ENCODE measurements around the gene PCNX3.

Gene PCNX3

GRCh38 chr11:65599216-65599954 lies 16.2 kb upstream of the PCNX3 start:
- H3K9me3 ChIP-seq (ENCODE audit: insufficient read depth, low read depth, low read length) = no peaks in the 10 kb centered on the region
- no peaks in the 10 kb centered on the region for H4K20me1 ChIP-seq (ENCODE audit: insufficient read depth, low read length, poor library complexity, severe bottlenecking)
- TF ChIP-seq CTCF (conservative IDR thresholded peaks at IDR 0.05; ENCODE audit: low read length) (no peak), EZH2phosphoT487 (IDR thresholded peaks at IDR 0.05; ENCODE audit: borderline replicate concordance) (no peak)
- H3K4me2 ChIP-seq (ENCODE audit: low read depth, low read length, poor library complexity, severe bottlenecking) = no peak overlapping the region
- H3K9ac ChIP-seq (ENCODE audit: low read depth, low read length, poor library complexity, severe bottlenecking) = no peak overlapping the region
- H3F3A ChIP-seq (ENCODE audit: low read depth) = no peaks in the 10 kb centered on the region
- H3K27me3 ChIP-seq (ENCODE audit: insufficient read depth, low read length, poor library complexity, severe bottlenecking) = no peaks in the 10 kb centered on the region
- no peaks in the 10 kb centered on the region for H3K9me2 ChIP-seq (replicated peaks; ENCODE audit: low read depth, low read length)
- H3K79me2 ChIP-seq (ENCODE audit: insufficient read depth, low read length) = no peaks in the 10 kb centered on the region
- peaks cover 20% of the 10 kb centered on the region; the same call in 1 of the 2 replicates for H3K36me3 ChIP-seq (ENCODE audit: insufficient read depth, low read length)
- H3K4me3 ChIP-seq (ENCODE audit: low read length, poor library complexity, severe bottlenecking) = no peak overlapping the region
- H3K4me1 ChIP-seq (ENCODE audit: insufficient read depth, low read length, poor library complexity, severe bottlenecking) = no peaks in the 10 kb centered on the region
- H2AFZ ChIP-seq (ENCODE audit: low read length) = no peak overlapping the region

- Histone ChIP-seq H3K36me3 (ENCODE audit: insufficient read depth, low read length) (peaks cover 24% of the 10 kb centered on the region; the same call in 1 of the 2 replicates), H3K4me1 (ENCODE audit: insufficient read depth, low read length, poor library complexity, severe bottlenecking) (no peaks in the 10 kb centered on the region)
Measured at GRCh38 chr11:65599955-65600246, 15.7 kb upstream of the PCNX3 start.

GRCh38 chr11:65604258-65604657 lies 11.3 kb upstream of the PCNX3 start:
- H3K9me2 ChIP-seq (replicated peaks; ENCODE audit: low read depth, low read length) = no peaks in the 10 kb centered on the region
- no peaks in the 10 kb centered on the region for H4K20me1 ChIP-seq (ENCODE audit: insufficient read depth, low read length, poor library complexity, severe bottlenecking)
- peaks cover 3% of the 10 kb centered on the region for H3K4me1 ChIP-seq (ENCODE audit: insufficient read depth, low read length, poor library complexity, severe bottlenecking)
- peaks cover 41% of the 10 kb centered on the region; the same call in 1 of the 2 replicates for H3K36me3 ChIP-seq (ENCODE audit: insufficient read depth, low read length)
- TF ChIP-seq EZH2phosphoT487 (IDR thresholded peaks at IDR 0.05; ENCODE audit: borderline replicate concordance) (no peak), CTCF (conservative IDR thresholded peaks at IDR 0.05; ENCODE audit: low read length) (no peak)
- H3K79me2 ChIP-seq (ENCODE audit: insufficient read depth, low read length) = peaks cover 14% of the 10 kb centered on the region; the same call in 1 of the 2 replicates
- H3K9ac ChIP-seq (ENCODE audit: low read depth, low read length, poor library complexity, severe bottlenecking) = no peak overlapping the region
- H3K9me3 ChIP-seq (ENCODE audit: insufficient read depth, low read depth, low read length) = no peaks in the 10 kb centered on the region
- no peaks in the 10 kb centered on the region for H3F3A ChIP-seq (ENCODE audit: low read depth)
- H2AFZ ChIP-seq (ENCODE audit: low read length) = no peak overlapping the region
- no peaks in the 10 kb centered on the region for H3K27me3 ChIP-seq (ENCODE audit: insufficient read depth, low read length, poor library complexity, severe bottlenecking)
- H3K4me2 ChIP-seq (ENCODE audit: low read depth, low read length, poor library complexity, severe bottlenecking) = no peak overlapping the region
- no peak overlapping the region for H3K4me3 ChIP-seq (ENCODE audit: low read length, poor library complexity, severe bottlenecking)

More at GRCh38 chr11:65599955-65600246, 15.7 kb upstream of the PCNX3 start:
- no peaks in the 10 kb centered on the region for H3K9me3 ChIP-seq (ENCODE audit: insufficient read depth, low read depth, low read length)
- no peaks in the 10 kb centered on the region for H3K79me2 ChIP-seq (ENCODE audit: insufficient read depth, low read length)
- no peaks in the 10 kb centered on the region for H3F3A ChIP-seq (ENCODE audit: low read depth)
- TF ChIP-seq CTCF (conservative IDR thresholded peaks at IDR 0.05; ENCODE audit: low read length) = no peak
- no peak for TF ChIP-seq EZH2phosphoT487 (IDR thresholded peaks at IDR 0.05; ENCODE audit: borderline replicate concordance)
- H3K4me2 ChIP-seq (ENCODE audit: low read depth, low read length, poor library complexity, severe bottlenecking) = no peak overlapping the region
- H3K9me2 ChIP-seq (replicated peaks; ENCODE audit: low read depth, low read length) = no peaks in the 10 kb centered on the region
- H3K9ac ChIP-seq (ENCODE audit: low read depth, low read length, poor library complexity, severe bottlenecking) = no peak overlapping the region
- H3K27me3 ChIP-seq (ENCODE audit: insufficient read depth, low read length, poor library complexity, severe bottlenecking) = no peaks in the 10 kb centered on the region
- H2AFZ ChIP-seq (ENCODE audit: low read length) = no peak overlapping the region
- H4K20me1 ChIP-seq (ENCODE audit: insufficient read depth, low read length, poor library complexity, severe bottlenecking) = no peaks in the 10 kb centered on the region
- H3K4me3 ChIP-seq (ENCODE audit: low read length, poor library complexity, severe bottlenecking) = no peak overlapping the region
